GM13976 (cell line): ENCODE measurements around the gene CBR4.

ENCODE experiments used
- DNase-seq: peaks from one replicate; pipeline ENCODE4 v3.0.0; 2012; ENCODE audit warnings: low spot score
- CTCF ChIP-seq: IDR thresholded peaks from 2 replicates; pipeline ENCODE4 v1.5.1; 2012; ENCODE audit warnings: borderline replicate concordance, mild to moderate bottlenecking; ENCODE audit not compliant: insufficient read depth; ENCODE audit errors: extremely low read depth, missing control alignments, control extremely low read depth
- in situ Hi-C: fragments of 300-500 bp; cut with MboI; formaldehyde crosslinking; loops from one replicate; pipeline ENCODE4 v1.12.0; 2022; ENCODE audit warnings: low sequenced_read_pairs, mixed read lengths, inconsistent platforms; ENCODE audit not compliant: unreplicated experiment

The CBR4 gene

GRCh38 chr4:169050881-169051760, 41.1 kb upstream of the CBR4 start:
- no peak for TF ChIP-seq CTCF
- in situ Hi-C loops = no loop called here
- DNase-seq = no peak

GRCh38 chr4:169050284-169050683, 40.2 kb upstream of the CBR4 start:
- DNase-seq = no peak
- in situ Hi-C loops = no loop called here
- TF ChIP-seq CTCF = no peak

DNA sequence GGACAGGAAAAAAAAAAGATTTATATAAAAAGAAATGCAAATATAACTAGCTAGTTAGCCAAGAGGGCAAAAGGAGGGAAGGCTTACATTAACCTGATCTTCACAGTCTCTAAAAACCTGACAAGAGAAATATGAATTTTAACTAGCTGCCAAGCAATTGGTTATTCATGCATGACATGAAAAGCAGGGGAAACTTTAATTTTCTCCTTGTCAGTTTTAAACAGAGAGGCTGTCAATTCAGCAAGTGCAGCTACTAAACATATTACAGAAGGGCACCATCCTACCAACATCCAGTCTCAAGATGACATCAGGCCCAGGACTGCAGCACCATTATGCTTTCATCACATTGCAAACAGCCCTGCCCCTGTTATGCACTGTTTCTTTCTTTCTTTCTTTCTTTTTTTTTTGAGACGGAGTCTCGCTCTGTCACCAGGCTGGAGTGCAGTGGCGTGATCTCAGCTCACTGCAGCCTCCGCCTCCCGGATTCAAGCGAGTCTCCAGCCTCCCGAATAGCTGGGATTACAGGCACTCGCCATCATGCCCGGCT, 38.9 kb upstream of the CBR4 start:
- no peak for DNase-seq
- TF ChIP-seq CTCF = no peak
- in situ Hi-C loops = no loop called here

DNA sequence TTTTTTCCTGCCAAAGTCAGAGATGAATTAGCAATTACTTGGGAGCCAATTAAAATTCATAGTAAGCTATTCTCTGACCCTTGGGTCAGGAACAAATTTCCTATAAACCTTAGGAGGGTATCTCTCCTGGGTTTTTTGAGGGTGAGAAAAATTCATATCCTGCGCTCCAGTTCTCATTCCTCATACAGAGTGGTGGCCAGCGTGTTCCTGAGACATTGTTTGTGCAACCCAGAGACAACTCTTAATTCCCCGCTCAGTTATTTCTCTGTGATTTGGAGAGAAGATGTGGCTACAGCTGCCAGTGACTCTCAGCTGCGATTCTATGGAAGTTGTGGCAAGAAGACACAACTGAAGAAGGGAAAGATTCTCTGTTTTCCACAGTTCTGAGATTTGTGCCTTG, 37.9 kb upstream of the CBR4 start:
- in situ Hi-C loops = no loop called here
- TF ChIP-seq CTCF = no peak

GRCh38 chr4:169045862-169046584, 36.0 kb upstream of the CBR4 start:
- no peak for TF ChIP-seq CTCF
- DNase-seq = no peak
- in situ Hi-C loops = no loop called here

More for the DNA sequence above, 37.9 kb upstream of the CBR4 start:
- DNase-seq = no peak

DNA sequence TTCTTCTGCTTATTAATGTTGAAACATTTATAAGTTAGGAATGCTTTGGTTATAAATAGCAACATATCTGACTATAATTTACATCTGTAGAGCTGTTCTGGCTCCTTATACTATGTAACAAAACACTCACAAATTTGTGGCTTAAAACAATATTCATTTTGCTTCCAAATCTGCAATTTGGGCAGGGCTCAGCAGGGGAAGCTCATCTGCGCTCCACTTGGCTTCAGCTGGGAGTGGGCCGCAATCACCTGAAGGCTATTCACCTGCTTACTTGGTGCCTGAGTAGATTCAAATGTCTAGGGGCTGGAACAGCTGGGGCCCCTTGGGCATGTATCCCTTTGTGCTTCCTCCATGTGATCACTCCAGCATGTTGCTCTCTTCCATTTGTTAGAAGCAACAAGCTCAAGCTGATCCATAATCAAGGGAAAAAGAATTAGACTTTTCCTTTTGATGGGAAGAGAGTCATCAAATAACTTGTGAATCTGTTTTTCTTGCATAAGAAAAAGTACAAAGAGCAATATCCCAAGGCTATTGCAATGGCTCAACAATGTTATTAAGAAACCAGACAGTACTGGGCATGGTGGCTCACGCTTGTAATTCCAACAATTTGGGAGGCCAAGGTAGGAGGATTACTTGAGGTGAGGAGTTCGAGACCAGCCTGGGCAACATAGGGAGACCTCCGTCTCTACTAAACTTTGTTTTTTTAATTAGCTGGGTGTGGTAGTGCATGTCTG, 34.8 kb upstream of the CBR4 start:
- TF ChIP-seq CTCF = no peak
- in situ Hi-C loops = no loop called here
- DNase-seq = no peak
